Psoas muscle (tissue), 8 donors: Measurements from ENCODE around the gene NUMB. TPM values are rescaled to one million over a fixed set of nuclear protein-coding genes. Genes with fewer than 3 reads are reported as not detected.

ENCODE experiments used
- ATAC-seq, 4 donors: fragments of 200-7000 bp; cut with Tn5 transposase; one replicate each; pipeline ENCODE4 v1.9.1; 2020; ENCODE audit warnings: moderate library complexity in 3 of 4, mild to moderate bottlenecking in 2 of 4
- DNase-seq, 2 donors: peaks; one replicate each; pipeline ENCODE4 v3.0.0-alpha.2; 2020
- H3K27ac ChIP-seq: fragments of 200-600 bp; one replicate; pipeline ENCODE4 v1.8.0; 2022
- H3K27me3 ChIP-seq, 3 donors: fragments of 200-600 bp in 1 of 3; one replicate each; pipeline versions ENCODE4 v1.6.1 to v1.8.0; 2013 to 2022; ENCODE audit warnings: low read length in 2 of 3, mild to moderate bottlenecking in 2 of 3, moderate library complexity in 1 of 3; ENCODE audit not compliant: insufficient read depth in 3 of 3
- H3K36me3 ChIP-seq, 2 donors: fragments of 200-600 bp in 1 of 2; one replicate each; pipeline versions ENCODE4 v1.6.1 to v1.8.0; 2013 to 2022; ENCODE audit warnings: low read depth in 1 of 2, mild to moderate bottlenecking in 1 of 2, moderate library complexity in 1 of 2; ENCODE audit not compliant: insufficient read depth in 1 of 2
- H3K4me1 ChIP-seq: fragments of 200-600 bp; one replicate; pipeline ENCODE4 v1.8.0; 2022
- H3K4me3 ChIP-seq: fragments of 200-600 bp; one replicate; pipeline ENCODE4 v1.8.0; 2022; ENCODE audit warnings: mild to moderate bottlenecking
- H3K9me3 ChIP-seq: fragments of 200-600 bp; one replicate; pipeline ENCODE4 v1.8.0; 2022
- CTCF ChIP-seq: fragments of 200-600 bp; IDR thresholded peaks from one replicate; pipeline ENCODE4 v1.8.0; 2022; ENCODE audit warnings: antibody characterized with exemption
- WGBS, 3 donors: extraction: QIAGEN DNeasy Blood & Tissue Kit; methylation state at CpG; one replicate each; pipeline versions ENCODE4 v1.1.6 to v1.1.7; 2013; 5-methylcytosine and 5-hydroxymethylcytosine counted together
- intact Hi-C, 2 donors: fragments of 100-400 bp; cut with DNase I; formaldehyde crosslinking; loops; one replicate each; pipeline versions ENCODE4 v1.11.0 to v1.14.2; 2022
- polyA plus RNA-seq, 3 donors: library from polyadenylated mRNA; stranded (reverse); fragments of 200-250 nt; gene quantifications; one replicate each; pipeline ENCODE4 v1.2.3, GENCODE V29; 2013
- total RNA-seq, 4 donors: library from RNA; stranded (reverse); fragmentation: NEBNext Ultra II Directional in 2 of 4; extraction: Animal tissue kit (Norgen Biotek cat#: 25700) in 2 of 4; gene quantifications; one replicate each; pipeline versions ENCODE4 v1.2.1 to v1.2.4, GENCODE V29; 2021 to 2023
- donor health status: healthy with polysubstance abuse.
- donor health status: DM: no; HTN: no; CAD: no; lungs with moderate emphysema.
- donor health status: Bipolar disorder and iron deficiency.
- donor health status: healthy.
- donor health status: DM: yes; HTN: yes; CAD: no.
- donor health status: DM: no; HTN: no; CAD: no.
- donor health status: DM: no; HTN: no; CAD: no.
- donor health status: DM: yes; HTN: yes; CAD: no.

Gene NUMB
- total and polyA plus RNA-seq, 7 donors: 12.5 to 26.4 (median 24.6) TPM

- Histone ChIP-seq H3K9me3 (no peaks in the 10 kb centered on the region), H3K27me3 (no peaks in the 10 kb centered on the region), H3K4me3 (no peak overlapping the region), H3K27ac (no peak overlapping the region), H3K36me3 (no peaks in the 10 kb centered on the region), H3K4me1 (no peaks in the 10 kb centered on the region)
- 99 to 100% (median 99%) methylated on average over 2 of the region's 2 CpGs for WGBS, 3 donors
- TF ChIP-seq CTCF: no peak
- intact Hi-C loops: no loop called here
- DNase-seq (no peak), ATAC-seq (no peak)
Measured at GRCh38 chr14:73333031-73333430, 125.3 kb downstream of the NUMB start.

GRCh38 chr14:73325630-73326299 is 132.6 kb downstream of the NUMB start:
- no peak for TF ChIP-seq CTCF
- intact Hi-C loops: no loop called here

GRCh38 chr14:73325063-73325462 is 133.3 kb downstream of the NUMB start:
- ATAC-seq (no peak), DNase-seq (no peak)
- H3K27me3 ChIP-seq: no peaks in the 10 kb centered on the region
- intact Hi-C loops: no loop called here
- 95 to 100% (median 97%) methylated on average over 1 of the region's 1 CpG for WGBS, 3 donors
- peaks cover 3 to 13% of the 10 kb centered on the region in 2 donors for H3K36me3 ChIP-seq
- no peaks in the 10 kb centered on the region for H3K9me3 ChIP-seq
- no peaks in the 10 kb centered on the region for H3K4me1 ChIP-seq
- no peak overlapping the region for H3K4me3 ChIP-seq
- H3K27ac ChIP-seq: no peak overlapping the region
- no peak for TF ChIP-seq CTCF

More at GRCh38 chr14:73325630-73326299, 132.6 kb downstream of the NUMB start:
- Histone ChIP-seq H3K9me3 (no peaks in the 10 kb centered on the region), H3K27ac (no peak overlapping the region), H3K36me3 (peaks cover 3 to 13% of the 10 kb centered on the region in 2 donors), H3K27me3 (no peaks in the 10 kb centered on the region), H3K4me3 (no peak overlapping the region), H3K4me1 (no peaks in the 10 kb centered on the region)
- ATAC-seq (no peak), DNase-seq (no peak)
- 95 to 97% (median 95%) methylated on average over 1 of the region's 1 CpG for WGBS, 3 donors

GRCh38 chr14:73324533-73324932 is 133.8 kb downstream of the NUMB start:
- DNase-seq (no peak), ATAC-seq (no peak)
- no peaks in the 10 kb centered on the region for H3K27me3 ChIP-seq
- H3K27ac ChIP-seq: no peak overlapping the region
- no peak for TF ChIP-seq CTCF
- WGBS, 3 donors: 94 to 97% (median 96%) methylated on average over 1 of the region's 1 CpG
- H3K36me3 ChIP-seq: peaks cover 3 to 13% of the 10 kb centered on the region in 2 donors
- H3K4me3 ChIP-seq: no peak overlapping the region
- H3K4me1 ChIP-seq: no peaks in the 10 kb centered on the region
- intact Hi-C loops: no loop called here
- H3K9me3 ChIP-seq: no peaks in the 10 kb centered on the region
